Measurements from ENCODE around the gene ZNF724. TPM values are rescaled to one million over a fixed set of nuclear protein-coding genes. Genes with fewer than 3 reads are reported as not detected.

The ZNF724 gene
- total and polyA plus RNA-seq, 2 of the 13 experiments (the other 11 are each of a cell fraction or from before 2014, with no cell fraction given) = 1.5 to 15.0 TPM

DNA sequence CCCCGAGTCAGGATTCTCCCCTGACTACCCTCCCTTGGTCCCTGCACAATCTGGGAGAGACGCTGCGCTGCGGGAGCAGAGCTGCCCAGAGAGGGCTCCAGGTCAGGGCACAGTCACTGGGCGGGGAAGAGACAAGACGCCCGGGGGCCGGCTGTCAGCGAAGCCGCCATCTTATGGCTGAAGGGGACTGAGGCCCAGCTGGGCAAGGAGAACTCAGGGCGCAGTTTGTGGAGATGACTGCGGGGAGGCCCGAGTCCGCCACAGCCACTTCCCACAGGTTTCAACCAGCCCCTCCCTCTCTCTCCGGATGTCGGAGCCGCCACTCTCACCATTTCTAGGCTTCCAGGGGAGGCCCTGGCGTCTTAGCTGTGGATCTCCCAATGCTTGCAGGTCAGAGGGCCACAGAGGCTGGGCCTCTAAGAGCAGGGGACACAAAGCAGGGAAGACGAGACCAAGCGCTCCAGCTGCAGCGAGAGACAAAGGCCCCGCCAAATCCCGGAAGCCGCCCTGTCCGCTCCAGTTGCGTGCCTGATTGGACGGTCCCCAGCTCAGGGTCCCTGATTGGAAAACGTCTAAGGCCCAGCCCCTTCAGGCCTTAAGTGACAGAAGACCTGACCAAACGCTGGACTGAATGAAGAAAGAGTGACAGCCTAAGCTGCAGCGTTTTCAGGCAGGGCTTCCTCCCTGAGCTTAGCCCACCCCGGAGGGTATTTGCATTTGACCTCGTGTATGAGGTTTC is at the start of gene ZNF724 (continued):
- TF ChIP-seq ESRRA (CRISPR knock-in tag; IDR thresholded peaks at IDR 0.05; ENCODE audit: low read depth) (0 out of 2 replicates have a peak, but pooled peaks have one; percentile 12), ZNF746 (CRISPR knock-in tag; IDR thresholded peaks at IDR 0.05) (no peak), MAFF (IDR thresholded peaks at IDR 0.05; ENCODE audit: low read depth, low read length) (no peak), NFYC (CRISPR knock-in tag; IDR thresholded peaks at IDR 0.05) (peak; percentile 98), POLR2A (IDR thresholded peaks at IDR 0.05; ENCODE audit: insufficient read depth in 1 of 2, low read depth in 2 of 2, low read length in 2 of 2) (peak; percentile 68 to 84), MATR3 (CRISPR knock-in tag; IDR thresholded peaks at IDR 0.05) (no peak), JDP2 (CRISPR knock-in tag; IDR thresholded peaks at IDR 0.05; ENCODE audit: borderline replicate concordance) (no peak), TMF1 (CRISPR knock-in tag; IDR thresholded peaks at IDR 0.05; ENCODE audit: low read depth) (no peak), ATF1 (CRISPR knock-in tag; IDR thresholded peaks at IDR 0.05) (peak; percentile 77), ZNF775 (CRISPR knock-in tag; IDR thresholded peaks at IDR 0.05; ENCODE audit: borderline replicate concordance) (no peak), NR2C2 (CRISPR knock-in tag; IDR thresholded peaks at IDR 0.05; ENCODE audit: borderline replicate concordance) (peak; percentile 50; the same call in 1 of the 2 replicates), GATA4 (IDR thresholded peaks at IDR 0.05; ENCODE audit: borderline replicate concordance, low read depth) (no peak)
- TF ChIP-seq, protein P1, sequence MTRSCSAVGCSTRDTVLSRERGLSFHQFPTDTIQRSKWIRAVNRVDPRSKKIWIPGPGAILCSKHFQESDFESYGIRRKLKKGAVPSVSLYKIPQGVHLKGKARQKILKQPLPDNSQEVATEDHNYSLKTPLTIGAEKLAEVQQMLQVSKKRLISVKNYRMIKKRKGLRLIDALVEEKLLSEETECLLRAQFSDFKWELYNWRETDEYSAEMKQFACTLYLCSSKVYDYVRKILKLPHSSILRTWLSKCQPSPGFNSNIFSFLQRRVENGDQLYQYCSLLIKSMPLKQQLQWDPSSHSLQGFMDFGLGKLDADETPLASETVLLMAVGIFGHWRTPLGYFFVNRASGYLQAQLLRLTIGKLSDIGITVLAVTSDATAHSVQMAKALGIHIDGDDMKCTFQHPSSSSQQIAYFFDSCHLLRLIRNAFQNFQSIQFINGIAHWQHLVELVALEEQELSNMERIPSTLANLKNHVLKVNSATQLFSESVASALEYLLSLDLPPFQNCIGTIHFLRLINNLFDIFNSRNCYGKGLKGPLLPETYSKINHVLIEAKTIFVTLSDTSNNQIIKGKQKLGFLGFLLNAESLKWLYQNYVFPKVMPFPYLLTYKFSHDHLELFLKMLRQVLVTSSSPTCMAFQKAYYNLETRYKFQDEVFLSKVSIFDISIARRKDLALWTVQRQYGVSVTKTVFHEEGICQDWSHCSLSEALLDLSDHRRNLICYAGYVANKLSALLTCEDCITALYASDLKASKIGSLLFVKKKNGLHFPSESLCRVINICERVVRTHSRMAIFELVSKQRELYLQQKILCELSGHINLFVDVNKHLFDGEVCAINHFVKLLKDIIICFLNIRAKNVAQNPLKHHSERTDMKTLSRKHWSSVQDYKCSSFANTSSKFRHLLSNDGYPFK (CRISPR knock-in tag; IDR thresholded peaks at IDR 0.05; ENCODE audit: borderline replicate concordance) = peak; percentile 32; the same call in 1 of the 2 replicates
- TF ChIP-seq, protein P2, sequence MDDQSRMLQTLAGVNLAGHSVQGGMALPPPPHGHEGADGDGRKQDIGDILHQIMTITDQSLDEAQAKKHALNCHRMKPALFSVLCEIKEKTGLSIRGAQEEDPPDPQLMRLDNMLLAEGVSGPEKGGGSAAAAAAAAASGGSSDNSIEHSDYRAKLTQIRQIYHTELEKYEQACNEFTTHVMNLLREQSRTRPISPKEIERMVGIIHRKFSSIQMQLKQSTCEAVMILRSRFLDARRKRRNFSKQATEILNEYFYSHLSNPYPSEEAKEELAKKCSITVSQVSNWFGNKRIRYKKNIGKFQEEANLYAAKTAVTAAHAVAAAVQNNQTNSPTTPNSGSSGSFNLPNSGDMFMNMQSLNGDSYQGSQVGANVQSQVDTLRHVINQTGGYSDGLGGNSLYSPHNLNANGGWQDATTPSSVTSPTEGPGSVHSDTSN (CRISPR knock-in tag; IDR thresholded peaks at IDR 0.05; ENCODE audit: borderline replicate concordance) = peak; percentile 95
- TF ChIP-seq, protein P3, sequence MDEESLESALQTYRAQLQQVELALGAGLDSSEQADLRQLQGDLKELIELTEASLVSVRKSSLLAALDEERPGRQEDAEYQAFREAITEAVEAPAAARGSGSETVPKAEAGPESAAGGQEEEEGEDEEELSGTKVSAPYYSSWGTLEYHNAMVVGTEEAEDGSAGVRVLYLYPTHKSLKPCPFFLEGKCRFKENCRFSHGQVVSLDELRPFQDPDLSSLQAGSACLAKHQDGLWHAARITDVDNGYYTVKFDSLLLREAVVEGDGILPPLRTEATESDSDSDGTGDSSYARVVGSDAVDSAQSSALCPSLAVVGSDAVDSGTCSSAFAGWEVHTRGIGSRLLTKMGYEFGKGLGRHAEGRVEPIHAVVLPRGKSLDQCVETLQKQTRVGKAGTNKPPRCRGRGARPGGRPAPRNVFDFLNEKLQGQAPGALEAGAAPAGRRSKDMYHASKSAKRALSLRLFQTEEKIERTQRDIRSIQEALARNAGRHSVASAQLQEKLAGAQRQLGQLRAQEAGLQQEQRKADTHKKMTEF (CRISPR knock-in tag; IDR thresholded peaks at IDR 0.05) = peak; percentile 32; the same call in 1 of the 2 replicates
- TF ChIP-seq, protein P4, sequence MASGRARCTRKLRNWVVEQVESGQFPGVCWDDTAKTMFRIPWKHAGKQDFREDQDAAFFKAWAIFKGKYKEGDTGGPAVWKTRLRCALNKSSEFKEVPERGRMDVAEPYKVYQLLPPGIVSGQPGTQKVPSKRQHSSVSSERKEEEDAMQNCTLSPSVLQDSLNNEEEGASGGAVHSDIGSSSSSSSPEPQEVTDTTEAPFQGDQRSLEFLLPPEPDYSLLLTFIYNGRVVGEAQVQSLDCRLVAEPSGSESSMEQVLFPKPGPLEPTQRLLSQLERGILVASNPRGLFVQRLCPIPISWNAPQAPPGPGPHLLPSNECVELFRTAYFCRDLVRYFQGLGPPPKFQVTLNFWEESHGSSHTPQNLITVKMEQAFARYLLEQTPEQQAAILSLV (CRISPR knock-in tag; IDR thresholded peaks at IDR 0.05; ENCODE audit: borderline replicate concordance) = no peak
- TF ChIP-seq, protein P5, sequence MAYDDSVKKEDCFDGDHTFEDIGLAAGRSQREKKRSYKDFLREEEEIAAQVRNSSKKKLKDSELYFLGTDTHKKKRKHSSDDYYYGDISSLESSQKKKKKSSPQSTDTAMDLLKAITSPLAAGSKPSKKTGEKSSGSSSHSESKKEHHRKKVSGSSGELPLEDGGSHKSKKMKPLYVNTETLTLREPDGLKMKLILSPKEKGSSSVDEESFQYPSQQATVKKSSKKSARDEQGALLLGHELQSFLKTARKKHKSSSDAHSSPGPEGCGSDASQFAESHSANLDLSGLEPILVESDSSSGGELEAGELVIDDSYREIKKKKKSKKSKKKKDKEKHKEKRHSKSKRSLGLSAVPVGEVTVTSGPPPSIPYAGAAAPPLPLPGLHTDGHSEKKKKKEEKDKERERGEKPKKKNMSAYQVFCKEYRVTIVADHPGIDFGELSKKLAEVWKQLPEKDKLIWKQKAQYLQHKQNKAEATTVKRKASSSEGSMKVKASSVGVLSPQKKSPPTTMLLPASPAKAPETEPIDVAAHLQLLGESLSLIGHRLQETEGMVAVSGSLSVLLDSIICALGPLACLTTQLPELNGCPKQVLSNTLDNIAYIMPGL (CRISPR knock-in tag; IDR thresholded peaks at IDR 0.05; ENCODE audit: borderline replicate concordance in 1 of 2, low read depth in 1 of 2) = peak; percentile 30 to 53; a peak in 2 of 4 replicates
- TF ChIP-seq, protein P6, sequence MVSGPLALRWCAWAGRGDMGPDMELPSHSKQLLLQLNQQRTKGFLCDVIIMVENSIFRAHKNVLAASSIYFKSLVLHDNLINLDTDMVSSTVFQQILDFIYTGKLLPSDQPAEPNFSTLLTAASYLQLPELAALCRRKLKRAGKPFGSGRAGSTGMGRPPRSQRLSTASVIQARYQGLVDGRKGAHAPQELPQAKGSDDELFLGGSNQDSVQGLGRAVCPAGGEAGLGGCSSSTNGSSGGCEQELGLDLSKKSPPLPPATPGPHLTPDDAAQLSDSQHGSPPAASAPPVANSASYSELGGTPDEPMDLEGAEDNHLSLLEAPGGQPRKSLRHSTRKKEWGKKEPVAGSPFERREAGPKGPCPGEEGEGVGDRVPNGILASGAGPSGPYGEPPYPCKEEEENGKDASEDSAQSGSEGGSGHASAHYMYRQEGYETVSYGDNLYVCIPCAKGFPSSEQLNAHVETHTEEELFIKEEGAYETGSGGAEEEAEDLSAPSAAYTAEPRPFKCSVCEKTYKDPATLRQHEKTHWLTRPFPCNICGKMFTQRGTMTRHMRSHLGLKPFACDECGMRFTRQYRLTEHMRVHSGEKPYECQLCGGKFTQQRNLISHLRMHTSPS (CRISPR knock-in tag; IDR thresholded peaks at IDR 0.05; ENCODE audit: low read depth) = no peak
